ENCODE results near the gene MEGF10. TPM values are rescaled to one million over a fixed set of nuclear protein-coding genes. Genes with fewer than 3 reads are reported as not detected.
"Not testable (repeated sequence)": the region's sequence is repeated elsewhere in the genome, so short reads cannot be mapped to it uniquely, and the experiment has no call there.

The MEGF10 gene
- total RNA-seq, 4 donors from 2014 or later: 0.27 to 5.4 (median 0.97) TPM

- H3K9me3 ChIP-seq: no peaks in the 10 kb centered on the region
- H3K4me1 ChIP-seq: peaks cover 0 to 9% (median 0%) of the 10 kb centered on the region in 3 donors
- 96 to 98% methylated on average over 3 of the region's 3 CpGs for WGBS, 2 donors (ENCODE audit: low coverage in 1 of 2)
- TF ChIP-seq EP300 (IDR thresholded peaks at IDR 0.05) (no peak), CTCF (IDR thresholded peaks at IDR 0.05) (no peak), POLR2A (IDR thresholded peaks at IDR 0.05) (no peak)
- no peak overlapping the region for H3K27ac ChIP-seq
- H3K4me3 ChIP-seq: no peak overlapping the region
- no peak for ATAC-seq
- no peaks in the 10 kb centered on the region for H3K27me3 ChIP-seq
- no peaks in the 10 kb centered on the region for H3K36me3 ChIP-seq
Observed at GRCh38 chr5:127313379-127313778, 22.8 kb downstream of the MEGF10 start.

DNA sequence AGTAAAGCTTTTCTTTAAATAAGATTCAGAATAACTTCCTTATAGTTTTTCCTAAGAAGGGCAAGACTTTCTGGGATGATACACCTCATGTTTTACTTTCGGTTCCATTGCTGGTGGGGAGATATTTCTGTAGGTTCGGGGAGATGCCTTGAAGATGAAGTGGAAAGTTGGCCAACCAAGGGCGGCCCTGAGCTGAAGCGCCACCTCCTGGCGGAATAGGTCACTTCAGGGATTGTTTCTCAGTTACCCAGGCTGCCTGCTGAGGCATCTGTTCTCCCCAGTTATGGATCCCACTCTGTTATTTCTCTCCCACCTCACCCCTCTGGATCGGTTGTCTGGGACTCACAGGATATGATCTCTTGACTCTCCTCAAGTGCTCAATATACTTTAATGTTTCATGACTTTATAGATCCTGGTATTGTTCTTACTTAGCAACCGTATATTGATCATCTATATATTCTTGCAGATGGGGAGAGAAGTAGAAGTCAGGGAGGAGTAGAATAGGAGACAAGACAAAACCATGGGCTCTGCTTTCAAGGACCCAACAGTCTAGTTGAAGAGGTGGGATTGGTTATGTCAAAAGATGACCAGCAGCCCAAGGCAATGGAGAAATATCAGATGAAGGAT is 23.4 kb downstream of the MEGF10 start:
- ATAC-seq: no peak
- H3K27me3 ChIP-seq: no peaks in the 10 kb centered on the region
- H3K9me3 ChIP-seq: no peaks in the 10 kb centered on the region
- no peaks in the 10 kb centered on the region for H3K36me3 ChIP-seq
- WGBS, 2 donors (ENCODE audit: low coverage in 1 of 2): 50 to 57% methylated on average over 5 to 6 of the region's 7 CpGs
- H3K4me1 ChIP-seq: peaks cover 0 to 9% (median 0%) of the 10 kb centered on the region in 3 donors
- H3K27ac ChIP-seq: no peak overlapping the region
- no peak overlapping the region for H3K4me3 ChIP-seq
- TF ChIP-seq POLR2AphosphoS5 (IDR thresholded peaks at IDR 0.05): no peak
- TF ChIP-seq CTCF (IDR thresholded peaks at IDR 0.05): peak; percentile 15 to 62 (median 38)

DNA sequence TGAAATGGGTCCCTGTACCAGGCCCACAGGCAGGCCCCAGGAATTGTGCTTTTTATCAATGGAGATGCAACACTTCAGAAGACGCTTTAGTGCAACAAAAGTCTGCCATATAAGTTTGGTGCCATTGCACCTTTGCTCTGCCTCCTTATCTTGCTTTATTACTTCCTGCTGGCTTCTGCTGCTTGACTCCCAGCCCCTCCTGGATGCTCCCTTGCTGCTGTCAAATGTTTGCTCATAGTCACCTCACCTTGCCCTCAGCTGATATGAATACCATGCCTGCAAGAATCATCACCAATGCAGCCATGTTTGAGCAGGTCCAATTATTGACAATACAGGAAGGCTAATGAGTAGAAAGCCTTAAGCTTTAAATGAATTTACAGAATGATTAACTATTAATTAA is 25.4 kb downstream of the MEGF10 start:
- Histone ChIP-seq H3K4me1 (peaks cover 0 to 9% (median 0%) of the 10 kb centered on the region in 3 donors), H3K36me3 (no peaks in the 10 kb centered on the region), H3K4me3 (no peak overlapping the region), H3K9me3 (no peaks in the 10 kb centered on the region), H3K27ac (no peak overlapping the region), H3K27me3 (no peaks in the 10 kb centered on the region)
- no peak for ATAC-seq
- TF ChIP-seq CTCF (IDR thresholded peaks at IDR 0.05): no peak
- no peak for TF ChIP-seq POLR2A (IDR thresholded peaks at IDR 0.05)
- TF ChIP-seq EP300 (IDR thresholded peaks at IDR 0.05): no peak
- TF ChIP-seq POLR2AphosphoS5 (IDR thresholded peaks at IDR 0.05): no peak
- WGBS, 2 donors (ENCODE audit: low coverage in 1 of 2): 83 to 100% methylated on average over 1 of the region's 1 CpG

DNA sequence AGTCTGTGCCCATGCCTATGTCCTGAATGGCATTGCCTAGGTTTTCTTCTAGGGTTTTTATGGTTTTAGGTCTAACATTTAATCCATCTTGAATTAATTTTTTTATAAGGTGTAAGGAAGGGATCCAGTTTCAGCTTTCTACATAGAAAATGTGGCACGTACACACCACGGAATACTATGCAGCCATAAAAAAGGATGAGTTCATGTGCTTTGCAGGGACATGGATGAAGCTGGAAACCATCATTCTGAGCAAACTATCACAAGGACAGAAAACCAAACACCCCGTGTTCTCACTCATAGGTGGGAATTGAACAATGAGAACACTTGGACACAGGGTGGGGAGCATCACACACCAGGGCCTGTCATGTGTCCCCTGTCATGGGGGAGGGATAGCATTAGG is 26.8 kb downstream of the MEGF10 start:
- 83 to 89% methylated on average over 1 to 3 of the region's 3 CpGs for WGBS, 2 donors (ENCODE audit: low coverage in 1 of 2)
- H3K27ac ChIP-seq, H3K4me3 ChIP-seq, H3K9me3 ChIP-seq, H3K27me3 ChIP-seq, H3K36me3 ChIP-seq, H3K4me1 ChIP-seq, ATAC-seq: not testable (repeated sequence)

- Histone ChIP-seq H3K4me1 (no peaks in the 10 kb centered on the region), H3K9me3 (no peaks in the 10 kb centered on the region), H3K27ac (no peak overlapping the region), H3K27me3 (no peaks in the 10 kb centered on the region), H3K4me3 (no peak overlapping the region), H3K36me3 (no peaks in the 10 kb centered on the region)
- no peak for ATAC-seq
- 27 to 47% methylated on average over 4 to 5 of the region's 5 CpGs for WGBS, 2 donors (ENCODE audit: low coverage in 1 of 2)
- no peak for TF ChIP-seq EP300 (IDR thresholded peaks at IDR 0.05)
- no peak for TF ChIP-seq POLR2AphosphoS5 (IDR thresholded peaks at IDR 0.05)
- no peak for TF ChIP-seq CTCF (IDR thresholded peaks at IDR 0.05)
- no peak for TF ChIP-seq POLR2A (IDR thresholded peaks at IDR 0.05)
Observed at GRCh38 chr5:127320032-127320965, 29.7 kb downstream of the MEGF10 start.

Measured in gastroesophageal sphincter (tissue), 4 donors.